SH-SY5Y (cell line): Measurements from ENCODE around the gene TREML2.

Experiments
- GATA2 ChIP-seq: IDR thresholded peaks from 2 replicates; pipeline ENCODE4 v1.6.1; 2011; ENCODE audit warnings: mild to moderate bottlenecking, low read depth, low read length
- GATA3 ChIP-seq: IDR thresholded peaks from 2 replicates; pipeline ENCODE4 v1.6.1; 2011; ENCODE audit warnings: low read depth, mild to moderate bottlenecking, low read length, moderate library complexity

DNA sequence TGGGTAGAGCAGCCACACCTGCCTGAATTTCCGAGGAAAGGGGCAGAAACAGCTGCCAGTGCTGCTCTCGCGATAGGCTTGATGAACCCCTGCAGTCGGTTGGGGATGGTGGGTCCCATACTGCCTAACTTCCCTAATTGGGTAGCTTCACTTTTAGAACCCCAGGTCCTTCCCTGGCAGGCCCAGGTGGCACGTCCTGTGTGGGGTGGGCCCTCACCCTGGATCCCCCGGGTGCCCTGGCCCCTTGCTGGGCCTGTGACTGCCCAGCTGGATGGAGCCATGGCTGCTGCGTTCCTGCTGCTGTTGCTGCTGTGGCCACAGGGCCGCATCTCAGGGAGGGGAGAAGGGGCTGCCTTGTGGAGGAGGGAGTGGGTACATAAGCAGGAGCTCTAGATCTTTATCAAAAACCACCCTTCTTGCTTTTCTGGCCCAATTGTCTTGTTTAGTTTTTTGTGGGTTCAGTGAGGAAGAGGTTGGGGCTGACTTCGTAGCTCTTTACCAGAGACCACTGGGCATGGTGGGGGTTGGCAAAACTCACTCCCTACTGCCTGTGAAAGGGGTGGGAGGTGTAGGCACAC lies 46.4 kb upstream of the TREML2 start:
- TF ChIP-seq GATA2 = no peak
- TF ChIP-seq GATA3 = no peak
